Measurements from ENCODE around the gene PPP1R3F.

DNA sequence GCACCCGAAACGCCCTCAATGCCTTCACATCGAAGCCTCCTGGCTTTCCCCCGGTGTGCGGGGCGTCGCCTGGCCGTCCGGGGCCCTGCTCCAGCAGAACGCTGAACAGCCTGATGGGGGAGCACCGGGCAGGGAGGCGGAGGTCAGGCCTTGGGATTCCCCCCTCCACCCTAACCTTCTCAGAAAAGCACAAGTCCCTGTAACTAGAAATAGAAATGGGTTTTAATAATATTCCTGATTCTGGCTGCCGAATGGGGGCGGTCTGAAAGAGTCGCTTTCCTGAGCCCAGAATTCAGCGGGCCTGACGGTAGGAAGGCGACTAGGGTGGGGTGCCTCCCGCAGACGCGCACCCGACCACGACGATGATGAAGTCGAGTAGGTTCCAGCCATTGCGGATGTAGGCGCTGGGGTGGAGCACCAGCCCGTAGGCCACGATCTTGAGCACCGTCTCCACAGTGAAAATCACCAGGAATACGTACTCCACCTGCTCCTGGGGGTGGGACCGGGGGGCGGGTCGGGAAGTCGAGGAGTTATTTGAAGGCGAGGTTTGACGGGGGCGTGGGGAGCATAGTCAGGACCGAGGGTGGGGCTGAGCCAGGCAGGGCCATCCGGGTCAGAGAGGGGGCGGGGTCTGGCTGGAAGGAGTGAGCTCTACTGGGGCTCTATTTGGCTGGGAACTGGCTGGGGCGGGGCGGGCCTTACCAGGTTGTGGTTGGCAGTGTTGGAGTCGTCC lies 38.9 kb upstream of the PPP1R3F start:
- TF ChIP-seq POLR2A (IDR thresholded peaks at IDR 0.05), result no peak
- TF ChIP-seq CTCF (IDR thresholded peaks at IDR 0.05), result no peak
- TF ChIP-seq POLR2AphosphoS5 (IDR thresholded peaks at IDR 0.05), result no peak

Data from prostate gland (tissue), 2 donors.